Suprapubic skin (tissue), 4 donors: ENCODE data around the gene SAMD7. TPM values are rescaled to one million over a fixed set of nuclear protein-coding genes. Genes with fewer than 3 reads are reported as not detected.

Source experiments
- DNase-seq, 2 donors: peaks; one replicate each; pipeline ENCODE4 v3.0.0-alpha.2; 2019; ENCODE audit warnings: low spot score in 2 of 2
- H3K27ac ChIP-seq: fragments of 200-600 bp; sonication (generic); one replicate; pipeline ENCODE4 v1.5.1; 2019
- H3K27me3 ChIP-seq: fragments of 200-600 bp; sonication (generic); one replicate; pipeline ENCODE4 v1.5.1; 2019
- H3K36me3 ChIP-seq: fragments of 200-600 bp; sonication (generic); one replicate; pipeline ENCODE4 v1.5.1; 2019
- H3K4me1 ChIP-seq: fragments of 200-600 bp; sonication (generic); one replicate; pipeline ENCODE4 v1.5.1; 2019
- H3K4me3 ChIP-seq: fragments of 200-600 bp; sonication (generic); one replicate; pipeline ENCODE4 v1.5.1; 2019; ENCODE audit warnings: mild to moderate bottlenecking
- H3K9me3 ChIP-seq: fragments of 200-600 bp; sonication (generic); one replicate; pipeline ENCODE4 v1.5.1; 2019
- CTCF ChIP-seq, 2 donors: fragments of 200-600 bp in 1 of 2; fragments of 450-650 bp in 1 of 2; sonication (generic) in 1 of 2; IDR thresholded peaks; one replicate each; pipeline ENCODE4 v1.5.1; 2016 to 2019; ENCODE audit warnings: antibody characterized with exemption in 2 of 2, mild to moderate bottlenecking in 1 of 2, moderate library complexity in 1 of 2
- EP300 ChIP-seq: sonication (generic); formaldehyde crosslinking; IDR thresholded peaks from one replicate; pipeline ENCODE4 v1.6.1; 2017; ENCODE audit warnings: antibody characterized with exemption
- POLR2A ChIP-seq, 2 donors: fragments of 450-650 bp; IDR thresholded peaks; one replicate each; pipeline ENCODE4 v1.6.1; 2017; ENCODE audit warnings: antibody characterized with exemption in 2 of 2, mild to moderate bottlenecking in 2 of 2, moderate library complexity in 2 of 2
- POLR2AphosphoS5 ChIP-seq, 3 donors: sonication (generic); formaldehyde crosslinking; IDR thresholded peaks; one replicate each; pipeline ENCODE4 v1.6.1; 2017; ENCODE audit warnings: antibody characterized with exemption in 3 of 3
- WGBS: methylation state at CpG from one replicate; pipeline ENCODE4 v1.1.5; 2018; 5-methylcytosine and 5-hydroxymethylcytosine counted together
- total RNA-seq, 4 donors: library from RNA; depleted of rRNA; stranded (reverse); fragments of >200 nt; gene quantifications; one replicate each; pipeline ENCODE4 v1.1.0, GENCODE V29; 2016

The SAMD7 gene
- total RNA-seq, 4 donors from 2014 or later = not detected

- no peaks in the 10 kb centered on the region for H3K36me3 ChIP-seq
- TF ChIP-seq POLR2A (IDR thresholded peaks at IDR 0.05) (no peak), POLR2AphosphoS5 (IDR thresholded peaks at IDR 0.05) (no peak), CTCF (IDR thresholded peaks at IDR 0.05) (no peak), EP300 (no peak)
- no peak overlapping the region for H3K27ac ChIP-seq
Measured at GRCh38 chr3:169953462-169954141, 42.2 kb downstream of the SAMD7 start.

GRCh38 chr3:169954142-169954756 lies 42.9 kb downstream of the SAMD7 start:
- Histone ChIP-seq H3K4me1 (no peaks in the 10 kb centered on the region), H3K27me3 (no peaks in the 10 kb centered on the region), H3K36me3 (no peaks in the 10 kb centered on the region), H3K27ac (no peak overlapping the region), H3K9me3 (no peaks in the 10 kb centered on the region), H3K4me3 (no peak overlapping the region)
- 67% methylated on average over 6 of the region's 6 CpGs for WGBS
- no peak for TF ChIP-seq EP300
- no peak for TF ChIP-seq POLR2A (IDR thresholded peaks at IDR 0.05)
- no peak for DNase-seq

More at GRCh38 chr3:169953462-169954141, 42.2 kb downstream of the SAMD7 start:
- DNase-seq = no peak
- Histone ChIP-seq H3K9me3 (no peaks in the 10 kb centered on the region), H3K27me3 (no peaks in the 10 kb centered on the region), H3K4me3 (no peak overlapping the region), H3K4me1 (no peaks in the 10 kb centered on the region)
- WGBS = 86% methylated on average over 3 of the region's 3 CpGs

- TF ChIP-seq EP300 (no peak), CTCF (IDR thresholded peaks at IDR 0.05) (no peak), POLR2A (IDR thresholded peaks at IDR 0.05) (no peak), POLR2AphosphoS5 (IDR thresholded peaks at IDR 0.05) (no peak)
- 74% methylated on average over 2 of the region's 2 CpGs for WGBS
- DNase-seq = no peak
Measured at GRCh38 chr3:169955406-169955805, 44.0 kb downstream of the SAMD7 start.

GRCh38 chr3:169964176-169964575 lies 52.8 kb downstream of the SAMD7 start:
- no peaks in the 10 kb centered on the region for H3K36me3 ChIP-seq
- H3K9me3 ChIP-seq = no peaks in the 10 kb centered on the region
- DNase-seq = no peak
- H3K27me3 ChIP-seq = no peaks in the 10 kb centered on the region
- WGBS = 62% methylated on average over 2 of the region's 2 CpGs
- H3K4me3 ChIP-seq = no peak overlapping the region
- no peak overlapping the region for H3K27ac ChIP-seq
- H3K4me1 ChIP-seq = peaks cover 27% of the 10 kb centered on the region
- no peak for TF ChIP-seq POLR2AphosphoS5 (IDR thresholded peaks at IDR 0.05)
- no peak for TF ChIP-seq CTCF (IDR thresholded peaks at IDR 0.05)
- no peak for TF ChIP-seq POLR2A (IDR thresholded peaks at IDR 0.05)
- no peak for TF ChIP-seq EP300

More at GRCh38 chr3:169955406-169955805, 44.0 kb downstream of the SAMD7 start:
- Histone ChIP-seq H3K9me3 (no peaks in the 10 kb centered on the region), H3K27ac (no peak overlapping the region), H3K36me3 (no peaks in the 10 kb centered on the region), H3K4me3 (no peak overlapping the region), H3K4me1 (no peaks in the 10 kb centered on the region), H3K27me3 (no peaks in the 10 kb centered on the region)

- no peak for TF ChIP-seq CTCF (IDR thresholded peaks at IDR 0.05)
- no peak for TF ChIP-seq POLR2A (IDR thresholded peaks at IDR 0.05)
- no peak for TF ChIP-seq POLR2AphosphoS5 (IDR thresholded peaks at IDR 0.05)
- no peak for TF ChIP-seq EP300
- peak overlapping the region; percentile 97 for H3K27ac ChIP-seq
- H3K27me3 ChIP-seq = no peaks in the 10 kb centered on the region
- WGBS = 59% methylated on average over 21 of the region's 21 CpGs
- no peaks in the 10 kb centered on the region for H3K9me3 ChIP-seq
- DNase-seq = no peak
- H3K4me3 ChIP-seq = peak overlapping the region; percentile 90
- peaks cover 43% of the 10 kb centered on the region for H3K4me1 ChIP-seq
- H3K36me3 ChIP-seq = no peaks in the 10 kb centered on the region
Measured at GRCh38 chr3:169965562-169966427, 54.4 kb downstream of the SAMD7 start.
